Aorta (tissue), 5 donors: ENCODE data around the gene SASH3. TPM values are rescaled to one million over a fixed set of nuclear protein-coding genes. Genes with fewer than 3 reads are reported as not detected.

ENCODE experiments used
- ATAC-seq: fragments of 200-7000 bp; cut with Tn5 transposase; one replicate; pipeline ENCODE4 v1.9.1; 2022; ENCODE audit warnings: moderate library complexity; ENCODE audit not compliant: low FRiP score
- DNase-seq, 2 donors: peaks; one replicate each; pipeline ENCODE4 v3.0.0-alpha.2; 2020
- H3K27ac ChIP-seq, 2 donors: one replicate each; pipeline ENCODE4 v1.5.1; 2013; ENCODE audit warnings: low read length in 2 of 2, mild to moderate bottlenecking in 2 of 2, moderate library complexity in 2 of 2, control low read depth in 1 of 2, inconsistent platforms in 1 of 2, low read depth in 1 of 2
- H3K27me3 ChIP-seq, 2 donors: one replicate each; pipeline ENCODE4 v1.6.1; 2013; ENCODE audit warnings: control low read depth in 1 of 2, low read length in 1 of 2, mild to moderate bottlenecking in 1 of 2, moderate library complexity in 1 of 2; ENCODE audit not compliant: insufficient read depth in 2 of 2, control insufficient read depth in 1 of 2
- H3K36me3 ChIP-seq, 2 donors: one replicate each; pipeline ENCODE4 v1.6.1; 2013; ENCODE audit warnings: control low read depth in 1 of 2, low read length in 1 of 2, mild to moderate bottlenecking in 1 of 2; ENCODE audit not compliant: insufficient read depth in 2 of 2, control insufficient read depth in 1 of 2
- H3K4me1 ChIP-seq, 2 donors: one replicate each; pipeline ENCODE4 v1.6.1; 2013; ENCODE audit warnings: low read length in 2 of 2, control low read depth in 1 of 2, mild to moderate bottlenecking in 1 of 2, moderate library complexity in 1 of 2; ENCODE audit not compliant: insufficient read depth in 2 of 2, control insufficient read depth in 1 of 2
- H3K4me3 ChIP-seq, 2 donors: one replicate each; pipeline ENCODE4 v1.5.1; 2013; ENCODE audit warnings: low read length in 2 of 2, control low read depth in 1 of 2, mild to moderate bottlenecking in 1 of 2
- H3K9me3 ChIP-seq: one replicate; pipeline ENCODE4 v1.6.1; 2013; ENCODE audit warnings: mild to moderate bottlenecking, low read length; ENCODE audit not compliant: control insufficient read depth
- WGBS, 2 donors: extraction: QIAGEN DNeasy Blood & Tissue Kit; methylation state at CpG; one replicate each; pipeline ENCODE4 v1.1.7; 2013; 5-methylcytosine and 5-hydroxymethylcytosine counted together
- intact Hi-C, 2 donors: fragments of 100-400 bp; cut with DNase I; formaldehyde crosslinking; loops; one replicate each; pipeline versions ENCODE4 v1.14.2 to v1.15.0; 2022
- polyA plus RNA-seq, 2 donors: library from polyadenylated mRNA; stranded (reverse); fragments of 200-250 nt; gene quantifications; one replicate each; pipeline ENCODE4 v1.2.3, GENCODE V29; 2013
- total RNA-seq, 2 donors: library from RNA; stranded (reverse); fragmentation: NEBNext Ultra II Directional; extraction: Animal tissue kit (Norgen Biotek cat#: 25700); gene quantifications; one replicate each; pipeline ENCODE4 v1.2.1, GENCODE V29; 2021
- donor health status: healthy with polysubstance abuse.
- donor health status: Bipolar disorder and iron deficiency.
- donor health status: DM: no; HTN: no; CAD: no.
- donor health status: DM: no; HTN: no; CAD: no.
- donor health status: DM: yes; HTN: yes; CAD: no.

The SASH3 gene
- total and polyA plus RNA-seq, 4 donors, result 0.90 to 16.1 (median 10.5) TPM

DNA sequence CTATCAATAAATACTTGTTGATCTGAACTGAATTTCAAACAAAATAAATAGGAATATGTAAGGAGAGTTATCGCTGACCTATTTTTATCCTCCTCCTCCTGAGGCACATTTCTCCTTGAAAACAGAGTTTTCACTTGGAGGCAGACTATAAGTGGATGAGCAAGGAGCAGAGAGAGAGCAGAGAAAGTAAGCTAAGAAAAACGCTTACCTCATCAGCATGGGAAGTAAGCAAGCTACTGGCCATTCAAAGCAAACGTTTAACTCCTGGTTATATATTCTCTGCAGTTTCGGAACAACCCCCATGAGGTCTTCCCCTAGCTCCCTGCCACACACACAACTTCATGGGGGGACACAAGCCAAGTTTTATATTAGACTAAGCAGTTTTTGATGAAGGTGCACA is 50.7 kb downstream of the SASH3 start:
- WGBS, 2 donors, result 57 to 61% methylated on average over 4 of the region's 4 CpGs
- H3K9me3 ChIP-seq, result no peaks in the 10 kb centered on the region
- DNase-seq (no peak), ATAC-seq (no peak)
- intact Hi-C loops, result no loop called here
- H3K4me1 ChIP-seq, result no peaks in the 10 kb centered on the region
- peaks cover 0 to 2% of the 10 kb centered on the region in 2 donors for H3K36me3 ChIP-seq
- no peak overlapping the region for H3K27ac ChIP-seq
- no peaks in the 10 kb centered on the region for H3K27me3 ChIP-seq
- no peak overlapping the region for H3K4me3 ChIP-seq

DNA sequence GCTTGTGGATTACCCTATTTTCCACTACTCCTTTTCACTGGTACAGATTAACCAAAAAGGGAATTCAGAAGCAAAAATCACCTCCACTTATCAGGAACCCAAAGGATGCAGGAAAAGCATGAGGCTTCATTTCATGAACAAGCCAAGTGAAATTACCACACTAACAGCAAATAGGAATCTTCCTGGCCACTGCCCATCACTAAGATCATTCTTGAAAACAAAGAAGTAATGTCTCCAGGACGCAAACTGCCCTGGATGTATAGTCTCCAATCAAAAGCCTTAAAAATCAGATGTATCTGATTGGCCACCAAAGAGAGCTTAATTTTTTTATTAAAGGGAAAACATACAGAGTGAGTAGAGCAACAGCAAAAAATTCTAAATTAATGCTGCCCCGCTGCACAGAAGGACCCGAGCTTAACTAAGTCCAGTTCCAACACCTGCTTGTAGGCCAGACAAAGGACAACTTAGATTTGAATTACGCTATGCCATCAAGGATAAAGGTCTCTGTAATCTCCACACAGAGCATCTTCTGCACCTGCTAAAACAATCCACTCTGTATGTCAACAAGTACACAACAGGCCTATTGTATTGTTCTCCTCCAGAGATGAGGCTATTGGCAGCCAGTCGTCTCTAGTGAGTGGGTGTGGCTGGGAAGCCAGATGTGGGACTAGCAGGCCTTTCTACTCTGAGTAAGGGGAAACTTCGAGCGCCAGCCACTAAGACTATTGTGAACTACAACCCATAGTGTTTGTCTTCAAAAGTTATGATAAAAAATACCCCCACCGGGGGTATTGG is 51.5 kb downstream of the SASH3 start:
- Histone ChIP-seq H3K27ac (no peak overlapping the region), H3K9me3 (no peaks in the 10 kb centered on the region), H3K27me3 (no peaks in the 10 kb centered on the region), H3K36me3 (peaks cover 0 to 1% of the 10 kb centered on the region in 2 donors), H3K4me1 (no peaks in the 10 kb centered on the region), H3K4me3 (no peak overlapping the region)
- intact Hi-C loops, result no loop called here
- DNase-seq (no peak), ATAC-seq (no peak)
- WGBS, 2 donors, result 79 to 88% methylated on average over 8 of the region's 8 CpGs

DNA sequence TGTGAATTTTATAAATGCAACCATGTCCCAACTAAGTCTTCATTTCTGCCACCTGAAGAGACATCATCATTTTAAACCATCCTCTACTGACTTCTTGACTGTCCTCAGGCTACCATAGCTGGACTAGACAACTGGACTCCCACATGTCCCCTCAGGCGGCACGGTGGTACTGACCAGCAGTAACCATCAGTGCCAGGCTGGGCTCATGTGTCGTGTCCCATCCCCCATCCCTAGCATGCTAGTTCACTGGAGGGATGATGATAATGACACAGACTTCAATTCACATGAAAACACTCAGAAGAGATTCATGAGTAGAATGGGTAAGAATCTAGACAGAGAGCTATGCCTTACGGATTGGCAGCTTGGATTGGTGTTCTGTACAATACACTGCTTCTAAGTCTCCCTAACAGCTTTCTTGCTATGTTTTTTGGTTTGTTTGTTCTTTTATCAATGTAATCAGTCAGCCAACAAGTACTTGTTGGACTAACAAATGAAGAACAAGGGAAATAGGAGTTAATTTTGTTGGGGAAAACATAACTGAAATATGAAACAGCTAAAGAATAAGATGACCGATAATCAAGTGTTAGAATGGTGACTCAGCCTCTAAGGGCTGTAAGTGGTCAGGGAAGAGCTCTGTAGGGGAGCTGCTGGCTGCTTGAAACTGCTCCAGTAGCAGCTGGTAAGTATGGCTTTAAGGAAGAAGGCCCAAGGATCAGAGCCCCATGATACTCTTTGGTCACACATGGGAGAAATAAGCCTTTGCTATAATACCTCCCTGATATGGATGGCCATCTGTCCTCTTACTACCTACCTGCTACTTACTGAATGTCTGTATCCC is 53.6 kb downstream of the SASH3 start:
- no peaks in the 10 kb centered on the region for H3K4me1 ChIP-seq
- no peak overlapping the region for H3K27ac ChIP-seq
- H3K27me3 ChIP-seq, result no peaks in the 10 kb centered on the region
- H3K4me3 ChIP-seq, result no peak overlapping the region
- 85 to 89% methylated on average over 5 of the region's 5 CpGs for WGBS, 2 donors
- DNase-seq (no peak), ATAC-seq (no peak)
- no peaks in the 10 kb centered on the region for H3K36me3 ChIP-seq
- no peaks in the 10 kb centered on the region for H3K9me3 ChIP-seq
- intact Hi-C loops, result no loop called here

DNA sequence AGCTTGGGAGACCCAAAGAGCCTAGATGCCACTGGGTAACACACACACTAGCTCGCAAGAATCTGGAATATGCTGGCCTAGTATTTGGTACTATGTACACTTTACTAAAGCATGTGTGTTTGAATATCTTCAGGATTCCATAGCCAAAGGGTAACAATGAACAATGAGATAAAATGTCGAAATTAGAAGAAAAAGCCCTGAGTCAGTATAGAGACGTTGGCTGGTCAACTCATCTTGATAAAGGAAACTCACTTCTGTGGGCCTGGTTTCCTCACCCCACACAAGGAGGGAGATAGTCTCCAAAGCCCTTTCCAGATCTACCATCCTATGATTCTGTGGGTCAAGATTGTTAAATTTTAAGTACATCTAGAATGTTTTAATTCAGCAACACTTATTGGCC is 57.1 kb downstream of the SASH3 start:
- no peaks in the 10 kb centered on the region for H3K27me3 ChIP-seq
- no peaks in the 10 kb centered on the region for H3K4me1 ChIP-seq
- no peaks in the 10 kb centered on the region for H3K36me3 ChIP-seq
- intact Hi-C loops, result no loop called here
- DNase-seq (no peak), ATAC-seq (no peak)
- 75 to 89% methylated on average over 3 of the region's 3 CpGs for WGBS, 2 donors
- H3K9me3 ChIP-seq, result no peaks in the 10 kb centered on the region
- no peak overlapping the region for H3K27ac ChIP-seq
- no peak overlapping the region for H3K4me3 ChIP-seq

DNA sequence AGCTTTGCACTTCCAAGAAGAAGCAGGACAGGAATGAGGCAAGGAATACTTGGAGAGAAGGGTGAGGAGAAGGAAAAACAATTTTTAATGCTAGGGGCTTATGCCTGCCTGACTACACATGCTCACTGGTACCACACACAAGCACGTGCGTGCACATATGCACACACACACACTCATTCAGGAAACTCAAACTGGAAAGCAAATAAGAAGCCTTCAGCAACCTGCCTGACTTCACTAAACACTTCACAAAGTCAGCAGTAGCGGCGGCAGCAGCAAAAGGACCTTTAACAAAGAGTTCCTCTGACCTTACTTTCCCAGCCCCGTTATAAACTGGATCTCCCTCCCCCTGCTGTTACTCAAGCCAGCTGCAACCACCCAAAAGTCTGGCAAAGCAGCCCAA is 60.6 kb downstream of the SASH3 start:
- intact Hi-C loops, result loop anchor here in 1 of 2 donors (10.0 kb wide), 1 partner anchor 204 kb away; no protein-coding TSS in a partner anchor
- WGBS, 2 donors, result 63 to 67% methylated on average over 5 of the region's 5 CpGs
- no peaks in the 10 kb centered on the region for H3K9me3 ChIP-seq
- H3K4me1 ChIP-seq, result no peaks in the 10 kb centered on the region
- no peak overlapping the region for H3K4me3 ChIP-seq
- H3K27me3 ChIP-seq, result no peaks in the 10 kb centered on the region
- ATAC-seq (no peak), DNase-seq (no peak)
- no peaks in the 10 kb centered on the region for H3K36me3 ChIP-seq
- no peak overlapping the region for H3K27ac ChIP-seq

DNA sequence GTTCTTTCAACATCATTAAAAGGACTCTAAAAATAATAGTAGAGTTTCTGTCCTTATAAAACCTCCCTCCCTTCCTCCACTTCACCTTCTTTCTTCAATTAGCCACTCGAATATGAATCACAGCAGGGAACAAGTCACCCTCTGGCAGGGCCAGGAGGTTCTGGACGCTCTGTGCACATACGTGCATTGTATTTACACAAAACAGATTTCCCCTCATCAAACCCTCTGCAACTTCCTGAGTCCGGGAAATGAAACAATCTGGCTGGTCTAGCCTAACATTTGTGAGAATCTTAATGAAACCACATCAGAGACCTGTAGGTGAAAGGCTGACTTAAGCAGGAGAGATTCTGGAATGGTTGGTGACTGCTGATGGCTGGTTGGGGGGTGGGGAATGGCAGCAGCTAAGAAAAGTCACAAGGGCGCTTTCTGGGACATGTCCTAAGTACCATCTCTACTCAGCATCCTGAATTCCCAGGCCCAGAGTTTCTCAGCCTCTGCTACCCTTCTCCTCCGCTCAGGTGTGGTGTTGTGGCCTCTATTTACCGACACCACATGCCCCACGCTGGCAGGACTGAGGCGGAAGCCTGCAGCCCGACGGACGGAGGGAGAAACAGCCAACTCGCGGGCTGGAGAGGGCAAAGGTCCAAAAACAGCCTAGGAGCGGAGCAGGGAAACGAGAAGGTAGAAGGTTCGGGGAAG is 62.9 kb downstream of the SASH3 start:
- Histone ChIP-seq H3K27ac (peak overlapping the region in 1 of 2 donors; percentile 77), H3K4me3 (peak overlapping the region; percentile 49 to 59), H3K4me1 (no peaks in the 10 kb centered on the region), H3K9me3 (no peaks in the 10 kb centered on the region), H3K36me3 (no peaks in the 10 kb centered on the region), H3K27me3 (no peaks in the 10 kb centered on the region)
- ATAC-seq (peak; percentile 8), DNase-seq (peak; percentile 52 to 77)
- intact Hi-C loops, result loop anchor here in 1 of 2 donors (10.0 kb wide), 1 partner anchor 202 kb away; no protein-coding TSS in a partner anchor
- WGBS, 2 donors, result 1 to 36% methylated on average over 17 of the region's 17 CpGs

DNA sequence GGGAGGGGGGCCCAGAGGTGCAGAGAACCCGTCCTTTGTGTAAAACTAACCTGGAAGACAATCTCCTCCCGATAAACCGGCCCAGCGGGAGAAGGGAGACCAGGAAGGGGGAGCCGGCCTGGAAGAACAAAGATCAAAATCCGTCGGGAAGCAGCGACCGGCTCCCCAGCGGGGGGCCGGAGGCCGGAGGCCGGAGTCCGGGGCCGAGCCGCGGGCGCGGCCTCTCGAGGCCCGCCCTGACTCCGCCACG is 63.4 kb downstream of the SASH3 start:
- no peak for ATAC-seq
- 0 to 36% methylated on average over 22 to 23 of the region's 23 CpGs for WGBS, 2 donors
- H3K4me1 ChIP-seq, result no peaks in the 10 kb centered on the region
- H3K36me3 ChIP-seq, result no peaks in the 10 kb centered on the region
- H3K4me3 ChIP-seq, result peak overlapping the region; percentile 49 to 59
- no peak for DNase-seq
- no peaks in the 10 kb centered on the region for H3K9me3 ChIP-seq
- H3K27ac ChIP-seq, result peak overlapping the region in 1 of 2 donors; percentile 77
- H3K27me3 ChIP-seq, result no peaks in the 10 kb centered on the region
- intact Hi-C loops, result loop anchor here in 1 of 2 donors (10.0 kb wide), 1 partner anchor 202 kb away; no protein-coding TSS in a partner anchor

DNA sequence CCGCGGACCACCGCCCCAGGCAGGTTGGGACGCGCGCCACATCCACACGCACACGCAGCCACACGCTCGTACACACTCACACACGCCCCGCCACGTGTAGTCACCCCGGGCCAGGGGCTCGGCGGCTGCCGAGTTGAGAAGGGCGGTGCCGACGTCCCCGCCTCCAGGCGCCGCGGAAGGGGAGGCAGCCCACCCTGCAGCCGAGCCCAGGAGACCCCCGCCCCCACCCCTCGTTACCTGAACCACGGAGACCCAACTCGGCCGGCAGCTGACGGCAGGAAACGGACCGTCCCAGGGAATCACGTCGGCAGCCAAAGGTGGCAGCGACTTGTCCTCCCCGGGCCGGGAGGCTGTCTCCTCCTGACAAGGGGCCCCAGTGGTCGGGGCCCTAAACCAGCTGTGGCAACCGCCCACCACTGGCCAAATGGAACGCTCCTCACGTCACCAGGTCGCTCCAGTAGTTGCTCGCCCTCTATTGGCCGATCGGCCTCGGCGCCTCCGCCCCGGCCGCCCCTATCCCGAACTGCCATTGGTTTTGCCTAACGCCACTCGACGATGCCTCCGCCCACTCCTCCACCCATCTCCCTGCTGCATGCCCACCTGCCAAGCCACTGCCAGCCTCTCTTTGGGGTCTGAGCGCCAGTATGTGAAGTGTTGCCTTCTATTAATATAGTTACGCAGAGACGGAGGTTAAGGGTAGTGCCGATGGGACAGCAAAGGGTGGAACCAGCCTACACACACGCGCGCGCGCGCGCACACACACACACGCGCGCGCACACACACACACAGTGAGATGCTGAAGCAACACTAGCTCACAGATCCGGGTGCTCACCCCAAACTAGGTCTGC is 63.9 kb downstream of the SASH3 start, which contains the start of gene ZDHHC9:
TSS of gene ZDHHC9 (minus strand) at position 428 of the 848 bp plus-strand sequence. CDS start 1,941 bp downstream, outside the sequence.
- Histone ChIP-seq H3K27me3 (no peaks in the 10 kb centered on the region), H3K36me3 (no peaks in the 10 kb centered on the region), H3K27ac (peak within 1 kb of the TSS in 1 of 2 donors; percentile 77), H3K9me3 (no peaks in the 10 kb centered on the region), H3K4me3 (peak within 1 kb of the TSS; percentile 49 to 59), H3K4me1 (no peaks in the 10 kb centered on the region)
- DNase-seq, result peak; percentile 91 to 95
- ATAC-seq, result peak; percentile 94
- WGBS, 2 donors, result 0 to 41% methylated on average over 64 to 72 of the region's 72 CpGs
- intact Hi-C loops, result loop anchor here in 1 of 2 donors (10.0 kb wide), 1 partner anchor 201 kb away; no protein-coding TSS in a partner anchor
